H1 (cell line): ENCODE data around the gene AMPH. TPM values are rescaled to one million over a fixed set of nuclear protein-coding genes. Genes with fewer than 3 reads are reported as not detected.

Experiments used
- BCL11A ChIP-seq, 2 experiments: IDR thresholded peaks; one replicate each; pipeline ENCODE4 v1.6.1; 2011; ENCODE audit warnings: low read depth in 2 of 2, low read length in 2 of 2, mild to moderate bottlenecking in 2 of 2
- CBX5 ChIP-seq: fragments of 300-800, 300-1000 bp; sonication (generic); IDR thresholded peaks from 2 replicates; pipeline ENCODE4 v1.7.1; 2016; ENCODE audit warnings: antibody characterized with exemption, low read length, low read depth
- RNF2 ChIP-seq: fragments of 200-900, 300-1000 bp; sonication (generic); IDR thresholded peaks from 2 replicates; pipeline ENCODE4 v1.7.1; 2016; ENCODE audit warnings: borderline replicate concordance, low read depth, mild to moderate bottlenecking, antibody characterized with exemption, low read length; ENCODE audit not compliant: poor library complexity, severe bottlenecking; ENCODE audit errors: missing control alignments
- SIX5 ChIP-seq: IDR thresholded peaks from 2 replicates; pipeline ENCODE4 v1.6.1; 2011; ENCODE audit warnings: mild to moderate bottlenecking, low read depth, low read length
- SP2 ChIP-seq: IDR thresholded peaks from 2 replicates; pipeline ENCODE4 v1.6.1; 2012; ENCODE audit warnings: mild to moderate bottlenecking, low read length, inconsistent platforms
- polyA plus RNA-seq, 7 experiments: library from polyadenylated mRNA; depleted of rRNA in 3 of 7; stranded (reverse) in 5 of 7; unstranded in 2 of 7; fragments of >200 nt in 5 of 7; fragments of 200-250 nt in 2 of 7; gene quantifications; 1 replicate in 5 of 7; 2 replicates in 1 of 7; 4 replicates in 1 of 7; pipeline versions ENCODE4 v1.2.1 to v1.2.3, GENCODE V29; 2011 to 2013; ENCODE audit warnings: missing spikeins in 2 of 7, mixed read lengths in 2 of 7
- total RNA-seq: library from RNA; stranded (reverse); fragmentation: NEBNext Ultra II Directional; extraction: Animal tissue kit (Norgen Biotek cat#: 25700); gene quantifications from 2 replicates; pipeline ENCODE4 v1.2.1, GENCODE V29; 2021
- TF ChIP-seq, protein P1 (sequence below): fragments of 300-600 bp; sonication (generic); IDR thresholded peaks from 2 replicates; pipeline ENCODE4 v1.7.1; 2012; ENCODE audit warnings: low read length, moderate library complexity, mild to moderate bottlenecking, inconsistent platforms; ENCODE audit not compliant: insufficient replicate concordance

Gene AMPH
- total and polyA plus RNA-seq, 2 of the 8 experiments (the other 6 are each of a cell fraction or from before 2014, with no cell fraction given): 7.3 to 12.2 TPM

DNA sequence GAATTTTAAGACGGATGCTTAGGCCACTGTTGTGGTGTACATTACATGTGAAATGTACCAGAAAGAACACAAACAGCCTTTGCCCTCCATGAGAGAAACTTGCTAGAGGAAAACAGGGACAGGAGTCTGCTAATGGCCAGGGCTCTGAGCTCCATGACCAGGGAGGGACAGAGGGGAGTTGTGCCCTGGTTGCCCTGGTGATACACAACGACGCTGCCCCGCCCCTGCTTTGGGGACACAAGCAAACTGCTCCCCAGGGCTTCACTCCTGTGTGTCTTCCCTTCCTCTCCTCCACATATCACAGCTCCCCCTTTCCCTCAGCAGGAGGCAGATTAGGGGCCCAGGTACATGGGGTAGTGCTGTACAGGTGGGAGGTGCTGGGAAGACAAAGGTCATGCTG lies 36.2 kb downstream of the AMPH start (continued):
- TF ChIP-seq, protein P1, sequence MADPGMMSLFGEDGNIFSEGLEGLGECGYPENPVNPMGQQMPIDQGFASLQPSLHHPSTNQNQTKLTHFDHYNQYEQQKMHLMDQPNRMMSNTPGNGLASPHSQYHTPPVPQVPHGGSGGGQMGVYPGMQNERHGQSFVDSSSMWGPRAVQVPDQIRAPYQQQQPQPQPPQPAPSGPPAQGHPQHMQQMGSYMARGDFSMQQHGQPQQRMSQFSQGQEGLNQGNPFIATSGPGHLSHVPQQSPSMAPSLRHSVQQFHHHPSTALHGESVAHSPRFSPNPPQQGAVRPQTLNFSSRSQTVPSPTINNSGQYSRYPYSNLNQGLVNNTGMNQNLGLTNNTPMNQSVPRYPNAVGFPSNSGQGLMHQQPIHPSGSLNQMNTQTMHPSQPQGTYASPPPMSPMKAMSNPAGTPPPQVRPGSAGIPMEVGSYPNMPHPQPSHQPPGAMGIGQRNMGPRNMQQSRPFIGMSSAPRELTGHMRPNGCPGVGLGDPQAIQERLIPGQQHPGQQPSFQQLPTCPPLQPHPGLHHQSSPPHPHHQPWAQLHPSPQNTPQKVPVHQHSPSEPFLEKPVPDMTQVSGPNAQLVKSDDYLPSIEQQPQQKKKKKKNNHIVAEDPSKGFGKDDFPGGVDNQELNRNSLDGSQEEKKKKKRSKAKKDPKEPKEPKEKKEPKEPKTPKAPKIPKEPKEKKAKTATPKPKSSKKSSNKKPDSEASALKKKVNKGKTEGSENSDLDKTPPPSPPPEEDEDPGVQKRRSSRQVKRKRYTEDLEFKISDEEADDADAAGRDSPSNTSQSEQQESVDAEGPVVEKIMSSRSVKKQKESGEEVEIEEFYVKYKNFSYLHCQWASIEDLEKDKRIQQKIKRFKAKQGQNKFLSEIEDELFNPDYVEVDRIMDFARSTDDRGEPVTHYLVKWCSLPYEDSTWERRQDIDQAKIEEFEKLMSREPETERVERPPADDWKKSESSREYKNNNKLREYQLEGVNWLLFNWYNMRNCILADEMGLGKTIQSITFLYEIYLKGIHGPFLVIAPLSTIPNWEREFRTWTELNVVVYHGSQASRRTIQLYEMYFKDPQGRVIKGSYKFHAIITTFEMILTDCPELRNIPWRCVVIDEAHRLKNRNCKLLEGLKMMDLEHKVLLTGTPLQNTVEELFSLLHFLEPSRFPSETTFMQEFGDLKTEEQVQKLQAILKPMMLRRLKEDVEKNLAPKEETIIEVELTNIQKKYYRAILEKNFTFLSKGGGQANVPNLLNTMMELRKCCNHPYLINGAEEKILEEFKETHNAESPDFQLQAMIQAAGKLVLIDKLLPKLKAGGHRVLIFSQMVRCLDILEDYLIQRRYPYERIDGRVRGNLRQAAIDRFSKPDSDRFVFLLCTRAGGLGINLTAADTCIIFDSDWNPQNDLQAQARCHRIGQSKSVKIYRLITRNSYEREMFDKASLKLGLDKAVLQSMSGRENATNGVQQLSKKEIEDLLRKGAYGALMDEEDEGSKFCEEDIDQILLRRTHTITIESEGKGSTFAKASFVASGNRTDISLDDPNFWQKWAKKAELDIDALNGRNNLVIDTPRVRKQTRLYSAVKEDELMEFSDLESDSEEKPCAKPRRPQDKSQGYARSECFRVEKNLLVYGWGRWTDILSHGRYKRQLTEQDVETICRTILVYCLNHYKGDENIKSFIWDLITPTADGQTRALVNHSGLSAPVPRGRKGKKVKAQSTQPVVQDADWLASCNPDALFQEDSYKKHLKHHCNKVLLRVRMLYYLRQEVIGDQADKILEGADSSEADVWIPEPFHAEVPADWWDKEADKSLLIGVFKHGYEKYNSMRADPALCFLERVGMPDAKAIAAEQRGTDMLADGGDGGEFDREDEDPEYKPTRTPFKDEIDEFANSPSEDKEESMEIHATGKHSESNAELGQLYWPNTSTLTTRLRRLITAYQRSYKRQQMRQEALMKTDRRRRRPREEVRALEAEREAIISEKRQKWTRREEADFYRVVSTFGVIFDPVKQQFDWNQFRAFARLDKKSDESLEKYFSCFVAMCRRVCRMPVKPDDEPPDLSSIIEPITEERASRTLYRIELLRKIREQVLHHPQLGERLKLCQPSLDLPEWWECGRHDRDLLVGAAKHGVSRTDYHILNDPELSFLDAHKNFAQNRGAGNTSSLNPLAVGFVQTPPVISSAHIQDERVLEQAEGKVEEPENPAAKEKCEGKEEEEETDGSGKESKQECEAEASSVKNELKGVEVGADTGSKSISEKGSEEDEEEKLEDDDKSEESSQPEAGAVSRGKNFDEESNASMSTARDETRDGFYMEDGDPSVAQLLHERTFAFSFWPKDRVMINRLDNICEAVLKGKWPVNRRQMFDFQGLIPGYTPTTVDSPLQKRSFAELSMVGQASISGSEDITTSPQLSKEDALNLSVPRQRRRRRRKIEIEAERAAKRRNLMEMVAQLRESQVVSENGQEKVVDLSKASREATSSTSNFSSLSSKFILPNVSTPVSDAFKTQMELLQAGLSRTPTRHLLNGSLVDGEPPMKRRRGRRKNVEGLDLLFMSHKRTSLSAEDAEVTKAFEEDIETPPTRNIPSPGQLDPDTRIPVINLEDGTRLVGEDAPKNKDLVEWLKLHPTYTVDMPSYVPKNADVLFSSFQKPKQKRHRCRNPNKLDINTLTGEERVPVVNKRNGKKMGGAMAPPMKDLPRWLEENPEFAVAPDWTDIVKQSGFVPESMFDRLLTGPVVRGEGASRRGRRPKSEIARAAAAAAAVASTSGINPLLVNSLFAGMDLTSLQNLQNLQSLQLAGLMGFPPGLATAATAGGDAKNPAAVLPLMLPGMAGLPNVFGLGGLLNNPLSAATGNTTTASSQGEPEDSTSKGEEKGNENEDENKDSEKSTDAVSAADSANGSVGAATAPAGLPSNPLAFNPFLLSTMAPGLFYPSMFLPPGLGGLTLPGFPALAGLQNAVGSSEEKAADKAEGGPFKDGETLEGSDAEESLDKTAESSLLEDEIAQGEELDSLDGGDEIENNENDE: no peak
- no peak for TF ChIP-seq BCL11A (IDR thresholded peaks at IDR 0.05; ENCODE audit: low read depth in 2 of 2, low read length in 2 of 2)
- no peak for TF ChIP-seq SIX5
- TF ChIP-seq RNF2: no peak
- no peak for TF ChIP-seq SP2
- no peak for TF ChIP-seq CBX5
